Epithelial cell of proximal tubule (primary cell): ENCODE measurements around the gene ABCC9. TPM values are rescaled to one million over a fixed set of nuclear protein-coding genes. Genes with fewer than 3 reads are reported as not detected.

Experiments
- DNase-seq: peaks from one replicate; pipeline ENCODE4 v3.0.0-alpha.2; 2011; ENCODE audit warnings: low read depth
- H3K4me3 ChIP-seq: 2 replicates; pipeline ENCODE4 v1.5.1; 2011; ENCODE audit warnings: low read depth, mild to moderate bottlenecking, low read length
- total RNA-seq: library from RNA; depleted of rRNA; stranded (reverse); fragments of >200 nt; gene quantifications from 2 replicates; pipeline ENCODE4 v1.2.3, GENCODE V29; 2015
- TF ChIP-seq, protein P1 (sequence below): conservative IDR thresholded peaks from 2 replicates; pipeline ENCODE4 v1.5.1; 2012; ENCODE audit warnings: low read depth, mild to moderate bottlenecking, low read length

Gene ABCC9
- total RNA-seq, 1 donor from 2014 or later = 0.23 TPM

DNA sequence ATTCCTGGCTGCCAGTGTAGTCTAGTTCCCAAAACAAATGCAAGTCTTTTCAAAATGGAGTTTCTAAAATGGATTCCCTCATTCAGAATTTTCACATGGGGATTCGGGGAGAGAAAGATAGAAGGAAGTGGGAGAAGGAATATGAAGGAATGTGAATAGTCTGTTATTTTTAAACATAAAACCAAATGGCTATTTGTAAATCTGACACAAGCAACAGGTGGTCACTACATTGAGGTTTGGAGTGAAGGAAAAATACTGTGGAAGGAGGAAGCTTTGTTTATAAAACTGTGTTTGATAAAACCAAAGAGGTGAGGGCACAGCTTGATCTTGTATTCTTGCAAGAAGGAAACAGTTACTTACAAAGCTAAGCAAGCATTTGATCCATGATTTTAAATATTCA, 101.5 kb downstream of the ABCC9 start:
- TF ChIP-seq, protein P1, sequence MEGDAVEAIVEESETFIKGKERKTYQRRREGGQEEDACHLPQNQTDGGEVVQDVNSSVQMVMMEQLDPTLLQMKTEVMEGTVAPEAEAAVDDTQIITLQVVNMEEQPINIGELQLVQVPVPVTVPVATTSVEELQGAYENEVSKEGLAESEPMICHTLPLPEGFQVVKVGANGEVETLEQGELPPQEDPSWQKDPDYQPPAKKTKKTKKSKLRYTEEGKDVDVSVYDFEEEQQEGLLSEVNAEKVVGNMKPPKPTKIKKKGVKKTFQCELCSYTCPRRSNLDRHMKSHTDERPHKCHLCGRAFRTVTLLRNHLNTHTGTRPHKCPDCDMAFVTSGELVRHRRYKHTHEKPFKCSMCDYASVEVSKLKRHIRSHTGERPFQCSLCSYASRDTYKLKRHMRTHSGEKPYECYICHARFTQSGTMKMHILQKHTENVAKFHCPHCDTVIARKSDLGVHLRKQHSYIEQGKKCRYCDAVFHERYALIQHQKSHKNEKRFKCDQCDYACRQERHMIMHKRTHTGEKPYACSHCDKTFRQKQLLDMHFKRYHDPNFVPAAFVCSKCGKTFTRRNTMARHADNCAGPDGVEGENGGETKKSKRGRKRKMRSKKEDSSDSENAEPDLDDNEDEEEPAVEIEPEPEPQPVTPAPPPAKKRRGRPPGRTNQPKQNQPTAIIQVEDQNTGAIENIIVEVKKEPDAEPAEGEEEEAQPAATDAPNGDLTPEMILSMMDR = no peak
- DNase-seq = no peak
- no peak overlapping the region for H3K4me3 ChIP-seq

DNA sequence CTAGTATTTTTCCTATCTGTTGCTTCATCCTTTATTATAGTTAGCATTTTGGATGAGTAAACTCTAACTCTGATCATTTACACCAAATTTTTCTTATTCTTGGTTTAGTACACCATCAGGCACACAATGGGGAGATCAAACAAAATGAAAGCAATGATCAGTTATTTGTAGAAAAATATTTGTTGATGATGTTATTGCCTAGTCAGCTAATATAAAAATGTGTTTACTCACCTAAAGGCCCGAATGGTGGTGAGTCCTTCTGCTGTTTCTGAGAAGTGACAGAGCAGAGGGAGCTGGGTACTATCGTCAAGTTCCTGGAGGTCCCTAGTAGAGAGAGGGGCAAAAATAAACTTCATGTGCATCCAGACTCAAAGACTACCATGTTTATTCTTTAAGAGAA, 103.4 kb downstream of the ABCC9 start:
- no peak for DNase-seq
- TF ChIP-seq, protein P1 = no peak

DNA sequence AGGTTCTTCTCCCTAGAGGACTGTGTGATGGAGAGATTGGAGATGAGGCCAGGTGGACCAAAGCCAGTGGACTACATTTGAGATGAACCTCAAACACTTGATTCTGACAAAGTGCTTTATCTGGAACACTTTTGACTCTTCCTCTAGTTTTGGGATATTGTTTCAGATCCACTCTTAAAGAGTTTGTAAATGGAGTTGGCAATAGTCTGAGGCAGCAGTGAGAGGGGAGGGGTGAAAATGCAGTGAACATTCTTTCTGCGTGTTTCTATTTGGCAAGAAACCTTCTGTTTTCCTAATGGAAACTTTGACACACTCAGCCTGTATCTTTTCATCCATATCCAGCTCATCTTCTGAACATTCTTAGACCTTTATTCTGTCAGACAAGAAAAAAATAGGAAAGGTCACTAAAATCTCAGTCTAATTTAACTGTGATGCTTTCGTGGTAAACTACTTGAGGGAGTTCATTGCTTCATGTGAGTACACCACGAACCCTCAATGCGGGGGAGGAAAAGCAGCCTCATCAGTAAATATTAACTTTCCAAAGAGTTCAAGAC, 109.4 kb downstream of the ABCC9 start:
- no peak overlapping the region for H3K4me3 ChIP-seq
- peak; percentile 74 for DNase-seq
- TF ChIP-seq, protein P1 = no peak

More for the DNA sequence above, 103.4 kb downstream of the ABCC9 start:
- no peak overlapping the region for H3K4me3 ChIP-seq

DNA sequence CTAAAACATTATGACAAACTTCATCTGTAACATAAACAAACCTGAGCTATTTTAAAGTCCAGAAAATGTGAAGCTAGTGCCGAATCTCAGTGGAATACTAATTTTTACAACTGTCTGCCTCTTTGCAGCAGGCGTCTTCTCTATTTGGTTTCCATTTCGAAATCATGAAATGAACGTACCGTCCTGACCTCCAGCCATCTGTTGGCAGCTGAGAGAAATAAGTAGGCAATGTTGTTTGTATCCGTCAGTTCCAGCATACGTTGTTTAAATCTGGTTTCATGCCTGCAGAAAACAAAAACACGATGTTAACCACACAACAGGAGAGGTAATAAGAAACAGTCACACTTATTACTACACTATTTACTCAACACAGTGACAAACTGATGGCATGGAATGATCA, 112.4 kb downstream of the ABCC9 start:
- TF ChIP-seq, protein P1 = no peak
- DNase-seq = no peak
- no peak overlapping the region for H3K4me3 ChIP-seq

DNA sequence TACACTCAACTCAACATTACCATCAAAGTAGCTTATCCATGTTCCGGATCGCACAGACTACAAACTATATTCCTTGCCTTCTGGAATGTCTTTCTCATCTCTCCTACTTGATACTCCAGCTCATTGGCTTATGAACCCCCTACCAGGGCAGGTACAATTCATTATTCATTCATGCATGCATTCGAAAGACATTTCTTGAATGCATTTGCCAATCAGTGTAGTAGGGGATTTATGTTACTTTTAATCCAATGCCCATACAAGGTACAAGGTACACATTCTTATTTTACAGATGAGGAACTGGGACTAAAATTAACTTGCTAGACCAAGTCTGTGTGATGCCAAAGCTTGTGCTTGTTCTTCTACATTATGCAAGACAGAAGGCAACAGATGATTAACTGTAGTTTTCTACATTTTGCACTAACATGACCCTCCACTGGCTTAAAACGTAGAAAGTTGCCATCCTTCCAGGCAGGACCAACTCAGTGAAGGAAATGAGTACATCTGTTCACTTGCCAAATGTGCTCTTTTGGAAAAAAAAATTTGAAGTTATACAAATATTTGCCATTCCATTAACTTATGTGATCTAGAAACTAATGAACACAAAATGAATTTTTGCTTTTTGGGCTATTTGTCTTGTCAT, 113.0 kb downstream of the ABCC9 start:
- TF ChIP-seq, protein P1 = no peak
- DNase-seq = no peak
- no peak overlapping the region for H3K4me3 ChIP-seq

DNA sequence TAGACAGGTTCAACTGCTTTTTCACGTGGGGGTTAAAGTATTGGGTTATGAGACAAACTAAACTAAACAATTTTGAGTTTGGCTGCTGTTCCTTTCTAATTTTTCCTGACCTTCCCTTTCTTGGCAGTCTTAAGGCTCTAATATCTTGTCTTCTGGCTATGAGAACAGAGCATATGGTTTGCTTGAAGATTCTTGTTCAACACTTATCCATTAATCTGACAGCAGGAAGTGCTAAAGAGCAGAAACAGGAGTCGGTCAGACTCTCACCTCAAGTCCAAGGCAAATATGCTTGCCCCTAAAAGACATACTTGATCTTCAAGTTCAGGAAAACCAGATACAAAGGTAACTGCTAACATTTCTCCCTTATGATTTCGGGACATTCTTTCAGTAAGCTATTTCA, 114.1 kb downstream of the ABCC9 start:
- no peak for DNase-seq
- H3K4me3 ChIP-seq = no peak overlapping the region
- TF ChIP-seq, protein P1 = no peak

DNA sequence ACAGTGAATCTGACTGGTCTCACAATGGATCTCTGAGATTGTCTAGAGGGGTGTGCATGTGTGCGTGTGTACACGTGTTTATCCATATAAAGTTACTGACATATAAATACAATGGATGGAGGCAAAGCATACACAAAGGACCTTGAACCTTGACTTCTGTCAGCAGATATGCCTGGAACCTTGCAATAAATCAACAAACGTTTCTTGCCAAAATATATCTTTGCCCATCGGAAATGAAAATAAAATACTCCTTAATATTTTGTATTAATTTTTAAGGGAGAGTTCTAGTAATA, 114.7 kb downstream of the ABCC9 start:
- no peak for DNase-seq
- TF ChIP-seq, protein P1 = no peak
- no peak overlapping the region for H3K4me3 ChIP-seq
